Activated T-helper 1 cell treated with anti-CD3 and anti-CD28 coated beads, Interleukin-12 subunit alpha, Interleukin-12 subunit beta, Interleukin-2, Interleukin-4 antibody, amounts not matched to agents 30 ng/mL and 10 ng/mL and 1 ng/mL, durations not matched to agents 14 hours and 24 hours and 36 hours (primary cell): ENCODE results near the gene NTN3. TPM values are rescaled to one million over a fixed set of nuclear protein-coding genes. Genes with fewer than 3 reads are reported as not detected.

Experiments used
- DNase-seq: peaks from one replicate; pipeline ENCODE4 v3.0.0; 2021; ENCODE audit warnings: low spot score
- H3K27ac Mint-ChIP-seq: one replicate; pipeline ENCODE4 v1.8.0; 2021; ENCODE audit warnings: mild to moderate bottlenecking, mixed read lengths
- H3K27me3 Mint-ChIP-seq: one replicate; pipeline ENCODE4 v1.8.0; 2022; ENCODE audit warnings: mild to moderate bottlenecking, moderate library complexity, mixed read lengths; ENCODE audit not compliant: insufficient read depth
- H3K36me3 Mint-ChIP-seq: one replicate; pipeline ENCODE4 v1.8.0; 2021; ENCODE audit warnings: low read depth, mixed read lengths
- H3K4me1 Mint-ChIP-seq: one replicate; pipeline ENCODE4 v1.8.0; 2021; ENCODE audit warnings: low read depth, mixed read lengths
- H3K4me3 Mint-ChIP-seq: one replicate; pipeline ENCODE4 v1.8.0; 2021; ENCODE audit warnings: mild to moderate bottlenecking, moderate library complexity, mixed read lengths
- H3K9me3 Mint-ChIP-seq: one replicate; pipeline ENCODE4 v1.8.0; 2021; ENCODE audit warnings: mixed read lengths
- intact Hi-C: fragments of 100-400 bp; cut with micrococcal nuclease; formaldehyde crosslinking; loops from one replicate; pipeline ENCODE4 v1.15.1; 2024
- total RNA-seq: library from RNA; stranded (reverse); gene quantifications from 2 replicates; pipeline ENCODE4 v1.2.3, GENCODE V29; 2022

The NTN3 gene
- total RNA-seq, 1 donor from 2014 or later = not detected

DNA sequence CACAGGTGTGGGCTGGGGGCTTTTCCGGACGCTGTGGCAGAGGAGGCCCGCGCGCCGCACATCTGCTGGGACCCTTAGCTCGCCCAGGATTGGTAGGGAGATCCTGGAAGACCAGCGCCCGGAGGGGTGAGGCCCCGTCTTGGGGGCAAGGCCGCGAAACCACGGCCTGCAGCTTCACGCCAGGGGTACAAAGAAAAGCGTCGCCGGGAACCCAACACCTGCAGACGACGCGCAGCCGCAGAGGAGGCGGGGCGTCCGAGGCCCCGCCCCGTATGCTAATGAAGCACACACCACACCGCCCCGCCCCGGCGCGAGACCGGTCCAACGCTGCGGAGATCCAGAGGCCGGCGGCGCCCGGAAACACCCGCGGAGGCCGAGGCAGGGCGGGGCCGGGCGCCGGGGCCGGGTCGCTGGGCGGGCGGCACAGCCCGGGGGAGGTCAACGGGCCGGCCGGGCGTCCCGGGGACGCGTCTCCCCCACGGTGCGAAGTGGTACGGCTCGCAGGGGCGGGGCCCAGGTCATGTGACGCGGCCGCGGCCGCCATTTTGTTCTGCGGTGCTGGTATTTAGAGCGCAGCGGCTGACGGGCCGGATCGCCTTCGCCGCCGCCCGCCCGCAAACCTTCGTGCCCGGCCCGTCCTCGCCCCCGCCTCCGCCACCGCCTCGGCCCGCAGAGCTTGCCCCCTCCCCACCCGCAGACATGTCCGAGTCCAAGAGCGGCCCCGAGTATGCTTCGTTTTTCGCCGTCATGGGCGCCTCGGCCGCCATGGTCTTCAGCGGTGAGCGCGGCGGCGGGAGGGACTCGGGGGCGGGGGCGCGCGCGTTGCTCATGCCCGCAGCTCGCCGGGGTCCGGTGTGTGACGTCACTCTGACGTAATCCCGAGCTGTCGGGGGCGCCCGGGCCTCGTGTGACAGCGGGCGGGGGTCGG lies 42.6 kb downstream of the NTN3 start, which contains the start of gene ATP6V0C:
TSS of gene ATP6V0C (plus strand) at position 548 of the 928 bp plus-strand sequence. CDS start at position 700, 152 bp downstream.
- peak; percentile 88 for DNase-seq
- Mint-ChIP-seq H3K27me3 (peaks cover 6% of the 10 kb centered on the region), H3K4me1 (peaks cover 38% of the 10 kb centered on the region), H3K9me3 (no peaks in the 10 kb centered on the region), H3K27ac (peak within 1 kb of the TSS; percentile 93), H3K4me3 (peak within 1 kb of the TSS; percentile 91), H3K36me3 (peaks cover 7% of the 10 kb centered on the region)
- intact Hi-C loops = loop anchor here (2.0 to 10.0 kb wide), 3 partner anchors 23 to 391 kb away; partner anchors contain the start of gene TBC1D24

DNA sequence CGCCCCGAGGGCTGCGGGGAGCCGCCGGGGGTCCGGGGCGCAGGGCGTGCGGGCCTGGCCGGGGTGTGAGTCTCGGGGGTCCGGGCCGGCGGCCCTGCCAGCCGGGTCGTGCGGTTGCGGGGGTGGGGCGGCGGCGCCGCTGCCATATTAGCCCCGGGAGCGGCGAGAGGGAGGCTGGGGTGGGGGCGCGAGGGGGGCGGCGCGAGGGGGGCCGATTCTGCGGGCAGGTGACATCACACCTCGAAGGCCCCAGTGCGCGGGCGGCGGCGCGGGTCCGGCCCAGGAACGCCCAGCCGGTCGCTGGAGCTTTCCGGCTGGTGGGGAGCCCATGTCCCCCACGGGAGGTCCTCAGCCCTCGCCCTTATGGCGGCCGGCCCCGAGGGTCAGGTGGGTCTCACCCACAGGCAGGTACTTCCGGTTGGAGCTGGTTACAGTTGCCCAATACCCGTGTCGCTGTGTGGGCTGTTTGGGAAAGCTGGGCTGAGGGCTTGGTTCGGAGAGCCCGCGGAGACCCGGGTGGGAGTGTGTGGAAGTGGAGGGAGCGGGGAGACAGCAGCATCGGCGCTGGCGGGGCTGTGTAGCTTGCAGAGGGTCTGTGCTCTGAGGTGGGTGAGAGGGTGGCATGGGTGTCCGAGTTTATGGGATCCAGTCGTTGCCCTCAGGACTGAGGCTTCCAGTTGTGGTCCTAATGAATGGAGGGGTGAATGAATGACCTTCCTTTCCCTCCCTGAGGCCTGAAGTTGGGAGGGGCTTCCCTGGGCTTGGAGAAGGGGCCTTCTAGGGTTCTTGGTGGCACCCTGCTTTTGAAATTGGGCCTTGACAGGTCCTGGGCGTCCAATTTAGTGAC lies 43.5 kb downstream of the NTN3 start:
- Mint-ChIP-seq H3K4me1 (peaks cover 39% of the 10 kb centered on the region), H3K27me3 (peaks cover 6% of the 10 kb centered on the region), H3K36me3 (peaks cover 7% of the 10 kb centered on the region), H3K4me3 (peak overlapping the region; percentile 91), H3K27ac (peak overlapping the region; percentile 88), H3K9me3 (no peaks in the 10 kb centered on the region)
- DNase-seq = no peak
- intact Hi-C loops = loop anchor here (10.0 kb wide), 1 partner anchor 390 kb away; no protein-coding TSS in a partner anchor

- Mint-ChIP-seq H3K27ac (peak overlapping the region; percentile 88), H3K9me3 (no peaks in the 10 kb centered on the region)
- intact Hi-C loops = loop anchor here (10.0 kb wide), 1 partner anchor 389 kb away; no protein-coding TSS in a partner anchor
Measured at GRCh38 chr16:2515180-2515851, 44.2 kb downstream of the NTN3 start.

GRCh38 chr16:2516391-2517240 lies 45.5 kb downstream of the NTN3 start:
- Mint-ChIP-seq H3K27me3 (peaks cover 3% of the 10 kb centered on the region), H3K4me1 (peaks cover 50% of the 10 kb centered on the region), H3K36me3 (peaks cover 12% of the 10 kb centered on the region), H3K4me3 (peak overlapping the region; percentile 91), H3K27ac (peak overlapping the region; percentile 78), H3K9me3 (no peaks in the 10 kb centered on the region)
- no peak for DNase-seq
- intact Hi-C loops = loop anchor here (10.0 kb wide), 1 partner anchor 388 kb away; no protein-coding TSS in a partner anchor

More at GRCh38 chr16:2515180-2515851, 44.2 kb downstream of the NTN3 start:
- H3K4me1 Mint-ChIP-seq = peaks cover 45% of the 10 kb centered on the region
- H3K27me3 Mint-ChIP-seq = peaks cover 5% of the 10 kb centered on the region
- DNase-seq = no peak
- H3K36me3 Mint-ChIP-seq = peaks cover 9% of the 10 kb centered on the region
- peak overlapping the region; percentile 91 for H3K4me3 Mint-ChIP-seq

DNA sequence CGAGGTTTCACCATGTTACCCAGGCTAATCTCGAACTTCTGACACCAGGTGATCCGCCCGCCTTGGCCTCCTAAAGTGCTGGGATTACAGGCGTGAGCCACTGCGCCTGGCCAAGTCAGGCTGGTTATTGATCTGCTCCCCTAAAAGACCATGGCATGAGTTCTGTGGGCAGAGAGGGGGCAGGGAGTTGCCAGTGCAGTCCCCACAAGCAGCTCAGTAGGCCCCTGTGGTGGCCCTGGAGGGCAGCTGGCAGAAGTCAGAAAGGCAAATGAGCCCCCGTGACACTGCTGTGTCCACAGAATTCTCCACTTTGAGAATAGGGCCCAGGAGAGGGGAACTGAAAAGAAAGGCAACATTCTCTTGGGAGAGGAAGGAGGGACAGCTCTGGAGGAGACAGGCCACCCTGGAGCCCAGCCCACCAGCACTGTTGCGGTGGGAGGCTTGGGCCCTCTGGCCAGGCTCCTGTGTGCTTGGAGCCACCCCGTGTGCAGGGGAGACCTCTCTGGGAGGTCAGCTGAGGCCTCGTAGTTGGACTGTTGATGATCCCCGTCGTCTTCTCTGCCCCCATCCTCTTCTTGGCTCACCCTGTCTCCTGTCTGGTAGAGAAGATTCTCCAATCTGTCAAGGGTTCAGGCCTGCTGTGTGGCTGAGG lies 47.0 kb downstream of the NTN3 start:
- Mint-ChIP-seq H3K27ac (no peak overlapping the region), H3K4me1 (peaks cover 45% of the 10 kb centered on the region), H3K27me3 (no peaks in the 10 kb centered on the region), H3K36me3 (peaks cover 12% of the 10 kb centered on the region), H3K4me3 (no peak overlapping the region), H3K9me3 (no peaks in the 10 kb centered on the region)
- intact Hi-C loops = loop anchor here (10.0 kb wide), 1 partner anchor 387 kb away; no protein-coding TSS in a partner anchor
- no peak for DNase-seq

DNA sequence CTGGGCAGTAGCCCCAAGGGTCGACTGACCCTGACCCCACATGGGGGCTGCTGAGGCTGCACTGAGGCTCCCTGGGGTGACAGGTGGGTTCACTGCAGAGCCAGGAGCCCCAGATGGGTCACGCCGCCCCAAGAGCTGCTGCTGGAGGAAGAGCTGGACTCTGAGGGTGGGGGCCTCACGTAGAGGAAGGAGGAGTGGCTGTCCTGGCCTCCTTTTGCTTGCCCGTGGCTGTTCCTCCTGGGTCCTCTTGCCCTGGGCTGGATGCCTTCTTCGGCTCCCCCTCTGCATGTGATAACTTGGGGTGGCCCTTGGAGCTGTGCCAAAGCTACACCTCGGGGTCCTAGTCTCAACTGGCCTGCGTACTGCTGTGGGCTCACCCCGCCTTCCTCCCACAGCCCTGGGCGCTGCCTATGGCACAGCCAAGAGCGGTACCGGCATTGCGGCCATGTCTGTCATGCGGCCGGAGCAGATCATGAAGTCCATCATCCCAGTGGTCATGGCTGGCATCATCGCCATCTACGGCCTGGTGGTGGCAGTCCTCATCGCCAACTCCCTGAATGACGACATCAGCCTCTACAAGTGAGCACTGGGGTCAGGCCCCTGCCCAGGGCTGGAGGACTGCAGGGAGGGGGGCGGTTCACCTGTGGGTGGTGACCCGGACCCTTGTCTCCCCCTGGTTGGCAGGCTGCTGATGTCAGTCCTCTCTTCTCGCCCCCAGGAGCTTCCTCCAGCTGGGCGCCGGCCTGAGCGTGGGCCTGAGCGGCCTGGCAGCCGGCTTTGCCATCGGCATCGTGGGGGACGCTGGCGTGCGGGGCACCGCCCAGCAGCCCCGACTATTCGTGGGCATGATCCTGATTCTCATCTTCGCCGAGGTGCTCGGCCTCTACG lies 48.0 kb downstream of the NTN3 start:
- Mint-ChIP-seq H3K4me1 (peaks cover 43% of the 10 kb centered on the region), H3K4me3 (peak overlapping the region; percentile 80), H3K9me3 (no peaks in the 10 kb centered on the region), H3K27me3 (no peaks in the 10 kb centered on the region), H3K36me3 (peaks cover 17% of the 10 kb centered on the region), H3K27ac (peak overlapping the region; percentile 88)
- intact Hi-C loops = loop anchor here (10.0 kb wide), 1 partner anchor 386 kb away; no protein-coding TSS in a partner anchor
- no peak for DNase-seq

DNA sequence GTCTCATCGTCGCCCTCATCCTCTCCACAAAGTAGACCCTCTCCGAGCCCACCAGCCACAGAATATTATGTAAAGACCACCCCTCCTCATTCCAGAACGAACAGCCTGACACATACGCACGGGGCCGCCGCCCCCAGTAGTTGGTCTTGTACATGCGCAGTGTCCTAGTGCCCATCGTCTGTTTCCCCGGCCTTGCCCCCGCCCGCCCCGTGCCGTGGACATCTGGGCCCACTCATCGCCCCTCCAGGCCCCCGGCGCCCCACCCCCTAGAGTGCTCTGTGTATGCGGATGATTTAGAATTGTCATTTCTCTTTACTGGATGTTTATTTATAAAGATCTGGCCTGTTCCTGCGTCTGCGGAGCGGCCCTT lies 48.6 kb downstream of the NTN3 start:
- no peaks in the 10 kb centered on the region for H3K27me3 Mint-ChIP-seq
- no peaks in the 10 kb centered on the region for H3K9me3 Mint-ChIP-seq
- peak overlapping the region; percentile 80 for H3K4me3 Mint-ChIP-seq
- no peak for DNase-seq
- intact Hi-C loops = loop anchor here (1.0 to 10.0 kb wide), 3 partner anchors 13 to 385 kb away; no protein-coding TSS in a partner anchor
- peak overlapping the region; percentile 88 for H3K27ac Mint-ChIP-seq
- peaks cover 22% of the 10 kb centered on the region for H3K36me3 Mint-ChIP-seq
- H3K4me1 Mint-ChIP-seq = peaks cover 46% of the 10 kb centered on the region

- Mint-ChIP-seq H3K4me3 (peak within 1 kb of the TSS; percentile 85), H3K4me1 (peaks cover 41% of the 10 kb centered on the region), H3K27me3 (no peaks in the 10 kb centered on the region), H3K9me3 (no peaks in the 10 kb centered on the region), H3K27ac (peak within 1 kb of the TSS; percentile 88), H3K36me3 (peaks cover 24% of the 10 kb centered on the region)
- intact Hi-C loops = loop anchor here (1.0 to 5.0 kb wide), 2 partner anchors 12 to 262 kb away; no protein-coding TSS in a partner anchor
- peak; percentile 84 for DNase-seq
Measured at GRCh38 chr16:2520097-2520783, 49.1 kb downstream of the NTN3 start, which contains the start of gene AMDHD2. Gene AMDHD2, plus strand, starts transcription at chr16:2520371. Its CDS starts 88 bp downstream, at chr16:2520459.

DNA sequence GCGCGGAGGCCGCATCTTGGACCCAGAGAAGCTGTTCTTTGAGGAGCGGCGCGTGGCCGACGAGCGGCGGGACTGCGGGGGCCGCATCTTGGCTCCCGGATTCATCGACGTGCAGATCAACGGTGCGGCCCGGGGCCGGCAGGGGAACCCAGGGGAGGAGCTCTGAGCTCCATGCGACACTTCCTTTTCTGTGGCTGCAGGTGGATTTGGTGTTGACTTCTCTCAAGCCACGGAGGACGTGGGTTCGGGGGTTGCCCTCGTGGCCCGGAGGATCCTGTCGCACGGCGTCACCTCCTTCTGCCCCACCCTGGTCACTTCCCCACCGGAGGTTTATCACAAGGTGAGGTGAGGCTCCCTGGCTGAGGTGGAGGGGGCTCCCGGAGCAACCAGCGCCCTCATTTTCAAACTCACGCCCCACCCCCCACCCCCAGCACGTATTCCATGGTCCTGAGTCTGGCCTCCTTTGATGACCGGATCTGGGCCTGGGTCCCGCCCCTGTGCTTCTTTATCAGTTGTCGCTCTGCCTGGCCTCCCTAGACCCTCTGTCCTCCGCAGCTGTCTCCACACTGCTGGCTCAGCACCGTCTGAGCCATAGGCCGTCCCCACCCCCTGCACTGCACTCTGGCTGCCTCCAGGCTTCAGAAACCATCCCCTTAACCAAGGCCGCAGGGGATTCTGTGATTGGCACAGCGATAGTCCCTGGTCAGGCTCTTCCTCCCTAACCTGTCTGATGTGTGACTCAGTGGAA lies 49.9 kb downstream of the NTN3 start:
- peaks cover 33% of the 10 kb centered on the region for H3K4me1 Mint-ChIP-seq
- DNase-seq = peak; percentile 58
- intact Hi-C loops = loop anchor here (1.0 to 5.0 kb wide), 2 partner anchors 11 to 261 kb away; no protein-coding TSS in a partner anchor
- peaks cover 21% of the 10 kb centered on the region for H3K36me3 Mint-ChIP-seq
- peak overlapping the region; percentile 85 for H3K4me3 Mint-ChIP-seq
- H3K27me3 Mint-ChIP-seq = no peaks in the 10 kb centered on the region
- H3K9me3 Mint-ChIP-seq = no peaks in the 10 kb centered on the region
- H3K27ac Mint-ChIP-seq = peak overlapping the region; percentile 83
